Measurements from ENCODE around the gene CD300A.
"Not testable (repeated sequence)": the region's sequence is repeated elsewhere in the genome, so short reads cannot be mapped to it uniquely, and the experiment has no call there.

CD300A gene

DNA sequence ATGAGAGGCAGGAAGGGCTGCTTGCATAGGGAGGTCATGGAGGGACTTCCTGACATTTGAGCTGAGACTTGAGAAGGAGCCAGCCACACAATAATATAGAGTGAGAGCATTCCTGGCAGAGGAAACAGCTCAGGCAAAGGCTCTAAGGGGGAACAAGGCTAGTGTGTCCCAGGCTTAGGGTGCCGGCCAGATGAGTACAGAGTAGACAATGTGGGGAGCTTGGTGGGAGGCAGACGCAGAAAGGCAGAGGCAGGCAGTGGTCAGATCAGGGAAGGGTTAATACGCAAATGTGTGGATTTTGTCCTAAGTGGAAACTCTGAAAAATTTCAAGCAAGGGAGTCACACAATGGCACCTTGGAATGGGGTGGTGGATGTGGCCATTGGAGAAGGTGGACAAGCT, 33.6 kb downstream of the CD300A start:
- in situ Hi-C loops (cut with HindIII; ENCODE audit: low sequenced_read_pairs) = no loop called here
- no peak for TF ChIP-seq CTCF (IDR thresholded peaks at IDR 0.05; ENCODE audit: low read depth, low read length, missing control alignments)
- no peak for DNase-seq (ENCODE audit: low read depth)
- no peak overlapping the region for H3K4me3 ChIP-seq (ENCODE audit: low read depth, low read length)

DNA sequence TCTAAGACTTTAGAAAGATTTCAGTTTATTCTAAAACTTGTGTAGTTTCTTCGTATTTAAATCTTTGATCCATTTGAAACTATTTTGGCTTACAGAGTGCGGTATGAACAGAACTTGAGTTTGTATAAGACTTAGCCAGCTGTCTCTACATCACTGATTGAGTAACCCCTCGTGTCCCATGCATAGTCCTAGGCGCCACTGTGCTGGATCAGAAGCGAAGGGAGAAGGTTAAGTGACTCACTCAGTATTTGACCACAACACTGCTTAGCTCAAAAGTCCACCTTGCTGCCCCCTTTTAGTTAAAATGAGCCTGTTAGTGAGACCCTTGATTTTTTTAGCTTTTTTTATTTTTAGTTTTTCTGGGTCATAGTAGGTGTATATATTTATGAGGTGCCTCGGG, 36.4 kb downstream of the CD300A start:
- TF ChIP-seq CTCF (IDR thresholded peaks at IDR 0.05; ENCODE audit: low read depth, low read length, missing control alignments) = no peak
- no peak overlapping the region for H3K4me3 ChIP-seq (ENCODE audit: low read depth, low read length)
- in situ Hi-C loops (cut with HindIII; ENCODE audit: low sequenced_read_pairs) = no loop called here
- DNase-seq (ENCODE audit: low read depth) = no peak

GRCh38 chr17:74503949-74504348, 37.5 kb downstream of the CD300A start:
- H3K4me3 ChIP-seq (ENCODE audit: low read depth, low read length); in situ Hi-C loops (cut with HindIII; ENCODE audit: low sequenced_read_pairs): not testable (repeated sequence)

GRCh38 chr17:74508156-74508555, 41.7 kb downstream of the CD300A start:
- no peak for DNase-seq (ENCODE audit: low read depth)
- TF ChIP-seq CTCF (IDR thresholded peaks at IDR 0.05; ENCODE audit: low read depth, low read length, missing control alignments) = no peak
- in situ Hi-C loops (cut with HindIII; ENCODE audit: low sequenced_read_pairs) = no loop called here
- H3K4me3 ChIP-seq (ENCODE audit: low read depth, low read length) = no peak overlapping the region

More at GRCh38 chr17:74503949-74504348, 37.5 kb downstream of the CD300A start:
- not testable (repeated sequence) for DNase-seq (ENCODE audit: low read depth)

- no peak for TF ChIP-seq CTCF (IDR thresholded peaks at IDR 0.05; ENCODE audit: low read depth, low read length, missing control alignments)
- in situ Hi-C loops (cut with HindIII; ENCODE audit: low sequenced_read_pairs) = no loop called here
- no peak overlapping the region for H3K4me3 ChIP-seq (ENCODE audit: low read depth, low read length)
- DNase-seq (ENCODE audit: low read depth) = no peak
Observed at GRCh38 chr17:74512036-74512435, 45.6 kb downstream of the CD300A start.

DNA sequence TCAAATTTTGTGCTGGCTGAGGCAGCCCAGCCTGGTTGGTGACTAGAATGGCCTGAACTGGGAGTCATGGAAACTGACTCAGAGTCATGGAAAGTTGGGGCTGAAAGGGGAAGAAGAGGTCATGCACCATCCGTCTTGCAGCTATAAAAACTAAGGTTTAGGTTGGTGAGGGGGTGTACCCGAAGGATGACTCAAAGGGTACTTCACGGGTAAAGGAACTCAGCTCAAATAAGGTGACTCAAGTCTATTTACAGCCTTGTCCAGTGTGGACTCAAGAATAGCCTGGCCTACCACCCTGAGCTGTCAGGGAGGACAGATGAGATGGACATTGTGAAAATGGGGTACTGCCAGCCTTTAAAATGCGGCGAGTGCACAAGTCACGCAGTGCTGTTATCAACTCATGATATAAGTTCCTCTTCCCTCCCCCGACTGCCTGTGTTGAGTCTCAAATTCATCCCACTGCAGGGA, 46.2 kb downstream of the CD300A start:
- no peak for TF ChIP-seq CTCF (IDR thresholded peaks at IDR 0.05; ENCODE audit: low read depth, low read length, missing control alignments)
- in situ Hi-C loops (cut with HindIII; ENCODE audit: low sequenced_read_pairs) = no loop called here
- DNase-seq (ENCODE audit: low read depth) = no peak
- H3K4me3 ChIP-seq (ENCODE audit: low read depth, low read length) = no peak overlapping the region

- in situ Hi-C loops (cut with HindIII; ENCODE audit: low sequenced_read_pairs) = no loop called here
- H3K4me3 ChIP-seq (ENCODE audit: low read depth, low read length) = no peak overlapping the region
- DNase-seq (ENCODE audit: low read depth) = peak; percentile 18
- no peak for TF ChIP-seq CTCF (IDR thresholded peaks at IDR 0.05; ENCODE audit: low read depth, low read length, missing control alignments)
Observed at GRCh38 chr17:74513987-74514631, 47.7 kb downstream of the CD300A start.
